ENCODE data around the gene NDUFA7.
"Not testable (repeated sequence)": the region's sequence is repeated elsewhere in the genome, so short reads cannot be mapped to it uniquely, and the experiment has no call there.

NDUFA7 gene

GRCh38 chr19:8341504-8341903 lies 20.3 kb upstream of the NDUFA7 start:
- DNase-seq = not testable (repeated sequence)

GRCh38 chr19:8340341-8341096 lies 19.3 kb upstream of the NDUFA7 start:
- no peak for DNase-seq

- DNase-seq = no peak
Measured at GRCh38 chr19:8338835-8339234, 17.7 kb upstream of the NDUFA7 start.

DNA sequence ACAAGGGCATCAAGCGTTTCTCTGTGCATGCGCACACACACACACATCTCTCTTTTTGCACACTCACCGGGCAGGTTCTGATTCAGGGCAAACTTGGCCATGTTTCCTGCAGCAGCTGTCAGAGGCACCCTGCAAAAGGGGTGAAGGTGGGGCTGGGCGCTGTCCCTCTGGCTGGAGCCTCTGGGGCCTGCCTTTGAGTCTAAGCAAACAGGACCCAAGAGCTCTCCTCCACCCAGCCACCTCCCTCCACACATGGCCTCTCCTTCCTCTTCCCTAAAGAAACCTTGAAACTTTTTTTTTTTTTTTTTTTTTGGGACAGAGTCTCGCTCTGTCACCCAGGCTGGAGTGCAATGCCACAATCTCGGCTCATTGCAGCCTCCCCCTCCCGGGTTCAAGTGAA lies 16.6 kb upstream of the NDUFA7 start:
- DNase-seq = no peak

- no peak for DNase-seq
Measured at GRCh38 chr19:8336660-8337059, 15.5 kb upstream of the NDUFA7 start.

- no peak for DNase-seq
Measured at GRCh38 chr19:8336072-8336569, 14.9 kb upstream of the NDUFA7 start.

- DNase-seq = no peak
Measured at GRCh38 chr19:8335343-8336071, 14.3 kb upstream of the NDUFA7 start.

GRCh38 chr19:8334458-8335342 lies 13.5 kb upstream of the NDUFA7 start:
- no peak for DNase-seq

DNA sequence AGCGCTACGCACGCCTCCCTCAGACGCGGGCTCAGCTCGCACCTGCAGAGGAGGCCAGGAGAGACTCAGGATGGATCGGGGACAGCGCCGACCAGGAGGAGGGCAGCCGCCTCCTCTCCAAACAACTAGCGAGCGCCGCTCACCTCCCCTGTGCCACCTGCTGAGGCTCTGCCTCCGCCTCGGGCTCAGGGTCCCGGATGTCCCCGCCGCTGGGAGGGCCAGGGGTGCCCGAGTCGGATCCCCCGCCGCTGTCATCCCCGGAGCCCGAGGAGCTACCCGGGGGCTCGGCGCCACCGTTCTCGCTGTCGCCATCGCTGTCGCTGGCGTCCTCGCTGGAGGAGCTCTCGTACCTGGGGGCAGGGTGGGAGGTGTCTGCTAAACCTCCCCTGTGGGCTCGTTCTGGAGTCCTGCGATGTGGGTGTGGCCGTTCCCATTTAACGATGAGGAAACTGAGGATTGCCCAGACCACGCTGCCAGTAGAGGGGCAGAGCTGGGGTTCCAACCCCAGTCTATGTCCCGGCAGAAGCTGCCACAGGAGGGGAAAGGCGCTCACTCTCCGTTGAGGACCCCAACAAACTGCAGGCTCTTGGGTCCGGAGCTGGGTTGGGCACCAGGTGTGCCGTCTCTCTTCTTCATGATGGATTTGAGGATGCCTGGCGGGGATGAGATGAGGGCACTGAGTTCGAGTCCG lies 12.7 kb upstream of the NDUFA7 start:
- DNase-seq = no peak

GRCh38 chr19:8332976-8333766 lies 12.0 kb upstream of the NDUFA7 start:
- DNase-seq = no peak

DNA sequence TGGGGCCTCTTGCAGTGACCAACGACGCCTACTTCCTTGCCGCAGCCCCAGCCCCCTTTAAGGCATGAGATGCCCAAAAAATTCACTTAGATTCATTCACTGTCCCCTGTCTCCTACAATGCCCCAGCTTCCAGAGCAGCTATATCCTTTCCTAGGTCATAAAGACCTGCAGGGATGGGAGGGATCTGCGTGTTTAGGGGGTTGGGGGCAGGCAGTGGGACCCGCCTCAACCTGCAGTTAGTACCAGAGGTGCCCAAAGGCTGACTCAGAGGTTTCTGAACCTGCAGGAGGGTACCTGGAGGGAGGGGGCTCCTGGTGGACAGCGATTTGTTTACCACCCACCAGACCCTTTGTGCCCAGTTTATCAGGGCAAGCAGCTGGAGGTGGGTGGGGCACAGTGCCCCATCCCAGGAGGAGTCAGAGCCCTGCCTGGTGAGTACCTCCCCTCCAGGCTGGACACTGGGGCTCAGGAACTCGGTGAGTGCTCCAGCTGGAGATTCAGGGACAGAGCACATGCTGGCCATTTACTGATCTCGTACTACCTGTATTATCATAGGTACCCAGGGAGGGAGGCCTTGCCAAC lies 10.2 kb upstream of the NDUFA7 start:
- DNase-seq = no peak

GRCh38 chr19:8329996-8330395 lies 8.8 kb upstream of the NDUFA7 start:
- DNase-seq = no peak

DNA sequence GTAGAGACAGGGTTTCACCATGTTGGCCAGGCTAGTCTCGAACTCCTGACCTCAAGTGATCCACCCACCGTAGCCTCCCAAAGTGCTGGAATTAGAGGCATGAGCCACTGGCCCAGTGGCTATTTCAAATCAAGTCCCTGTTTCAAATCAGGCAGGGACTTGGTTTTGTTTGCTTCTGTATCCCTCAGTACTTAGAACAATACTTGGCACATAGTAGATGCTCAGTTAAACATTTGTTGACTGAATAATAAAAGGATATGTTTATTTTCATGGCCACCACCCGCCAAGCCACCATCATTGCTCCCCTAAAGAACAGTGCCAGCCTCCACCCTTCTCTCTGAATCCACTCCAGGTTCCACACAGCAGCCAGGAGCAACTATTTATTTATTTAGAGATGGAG lies 4.3 kb upstream of the NDUFA7 start:
- DNase-seq = no peak

- DNase-seq = no peak
Measured at GRCh38 chr19:8324186-8325050, 3.2 kb upstream of the NDUFA7 start.

DNA sequence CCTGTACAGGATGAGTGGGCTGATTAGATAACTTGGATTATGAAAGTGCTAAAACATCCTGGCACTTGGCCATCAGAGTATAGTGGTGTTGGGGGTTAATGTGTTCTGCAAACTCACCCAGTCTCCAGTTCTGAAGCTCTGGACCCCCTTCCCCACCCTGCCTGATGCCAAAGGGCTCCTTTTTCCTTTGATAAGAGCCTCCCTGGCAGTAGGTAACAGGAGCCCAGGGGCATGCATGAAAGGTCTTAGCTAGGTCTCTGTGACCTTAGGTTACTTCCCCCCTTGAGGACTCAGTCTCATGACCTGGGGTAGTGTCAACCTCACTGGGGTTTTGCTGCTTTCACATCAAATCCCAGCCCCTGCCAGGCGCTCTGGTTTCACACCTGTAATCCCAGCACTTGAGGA lies 2.6 kb upstream of the NDUFA7 start:
- no peak for DNase-seq

DNA sequence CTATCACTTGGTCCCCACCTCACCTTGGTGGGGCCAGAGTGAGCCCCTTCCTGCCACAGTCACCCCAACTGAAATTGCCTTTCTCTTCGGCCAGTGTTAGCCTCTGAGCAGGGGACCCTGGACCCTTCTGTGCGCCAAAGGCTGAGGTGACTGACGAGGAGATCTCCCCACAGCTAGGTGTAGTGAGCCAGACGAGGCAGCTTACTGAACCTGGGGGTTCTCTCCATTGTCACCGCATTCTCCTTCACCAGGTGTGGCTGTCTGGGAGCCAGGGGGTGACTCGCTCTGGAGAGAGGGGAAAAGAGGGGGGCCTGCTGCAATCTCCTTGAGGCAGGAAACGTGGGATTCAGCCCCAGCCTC lies 1.4 kb upstream of the NDUFA7 start:
- DNase-seq = no peak

DNA sequence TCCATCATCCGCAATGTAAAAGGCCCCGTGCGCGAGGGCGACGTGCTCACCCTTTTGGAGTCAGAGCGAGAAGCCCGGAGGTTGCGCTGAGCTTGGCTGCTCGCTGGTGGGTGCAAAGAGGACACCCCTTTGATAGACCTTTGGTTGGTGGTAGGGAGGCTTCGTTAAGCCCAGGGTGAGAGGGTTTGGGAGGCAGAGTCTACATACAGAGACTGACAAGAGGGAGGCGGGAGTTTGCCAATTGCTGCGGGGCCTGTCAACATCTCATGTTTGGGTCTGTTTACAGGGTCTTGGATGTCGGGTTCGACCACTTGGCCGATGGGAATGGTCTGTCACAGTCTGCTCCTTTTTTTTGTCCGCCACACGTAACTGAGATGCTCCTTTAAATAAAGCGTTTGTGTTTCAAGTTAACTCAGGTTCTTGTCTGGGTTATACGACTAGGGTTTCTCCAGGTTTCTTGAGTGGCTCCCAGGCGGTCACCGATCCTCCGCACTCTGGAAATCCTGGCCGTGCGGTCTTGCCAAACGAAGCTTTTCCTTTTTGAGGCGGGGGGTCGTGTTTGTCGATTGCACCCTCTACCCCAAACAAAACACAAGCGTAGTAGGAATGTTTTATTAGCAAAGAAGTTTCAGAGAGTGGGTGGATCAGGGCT lies 937 bp upstream of the NDUFA7 start:
- no peak for DNase-seq

- DNase-seq = no peak
Measured at GRCh38 chr19:8320564-8321066, 560 bp downstream of the NDUFA7 start.

- DNase-seq = no peak
Measured at GRCh38 chr19:8319807-8320520, 1.2 kb downstream of the NDUFA7 start.
